Panc1 (cell line): ENCODE results near the gene SLC12A8.

ENCODE experiments used
- CTCF ChIP-seq: fragments of 450-650 bp; IDR thresholded peaks from 2 replicates; pipeline ENCODE4 v1.5.1; 2017; ENCODE audit warnings: mild to moderate bottlenecking
- SIN3A ChIP-seq: IDR thresholded peaks from 2 replicates; pipeline ENCODE4 v1.6.1; 2012; ENCODE audit warnings: low read depth, mild to moderate bottlenecking, low read length, moderate library complexity, borderline replicate concordance; ENCODE audit not compliant: insufficient read depth

- TF ChIP-seq CTCF (no peak), SIN3A (no peak)
These were observed 59.6 kb downstream of the SLC12A8 start for GRCh38 chr3:125152951-125153350.
